T-helper 2 cell treated with Interferon-gamma antibody and Interleukin-4, amounts not matched to agents 100 ng/mL and 5 ng/mL, for 36 hours (primary cell): Measurements from ENCODE around the gene LHFPL3. TPM values are rescaled to one million over a fixed set of nuclear protein-coding genes. Genes with fewer than 3 reads are reported as not detected.
"Not testable (repeated sequence)": the region's sequence is repeated elsewhere in the genome, so short reads cannot be mapped to it uniquely, and the experiment has no call there.

ENCODE experiments used
- intact Hi-C: fragments of 100-400 bp; cut with micrococcal nuclease; formaldehyde crosslinking; loops from one replicate; pipeline ENCODE4 v1.15.1; 2023
- total RNA-seq: library from RNA; stranded (reverse); gene quantifications from 2 replicates; pipeline ENCODE4 v1.2.3, GENCODE V29; 2022

Gene LHFPL3
- total RNA-seq, 1 donor from 2014 or later: not detected

GRCh38 chr7:104482362-104483037 lies 154.1 kb downstream of the LHFPL3 start:
- intact Hi-C loops: no loop called here

GRCh38 chr7:104486931-104487330 lies 158.5 kb downstream of the LHFPL3 start:
- intact Hi-C loops: no loop called here

DNA sequence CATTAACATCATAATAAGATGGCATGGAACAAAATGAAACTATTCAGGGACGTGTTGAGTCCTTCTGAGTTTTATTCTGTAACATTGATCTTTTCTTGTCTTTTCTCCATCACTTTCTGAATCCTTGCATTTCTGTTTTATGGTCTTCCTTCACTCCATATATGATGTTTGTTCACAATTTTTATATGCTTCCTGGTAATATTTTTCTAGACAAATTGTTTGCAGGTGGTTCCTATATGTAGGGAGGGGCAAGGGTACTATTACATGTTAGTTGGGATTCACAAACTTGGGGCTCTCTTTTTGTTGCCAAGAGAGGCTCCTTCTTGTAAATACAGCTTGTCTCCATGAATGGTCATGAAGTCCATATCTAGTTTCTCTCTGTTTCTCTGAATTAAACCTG lies 159.2 kb downstream of the LHFPL3 start:
- intact Hi-C loops: no loop called here

GRCh38 chr7:104497379-104497967 lies 169.1 kb downstream of the LHFPL3 start:
- intact Hi-C loops: no loop called here

GRCh38 chr7:104499975-104500374 lies 171.6 kb downstream of the LHFPL3 start:
- intact Hi-C loops: no loop called here

- intact Hi-C loops: no loop called here
Observed at GRCh38 chr7:104509874-104510273, 181.5 kb downstream of the LHFPL3 start.

DNA sequence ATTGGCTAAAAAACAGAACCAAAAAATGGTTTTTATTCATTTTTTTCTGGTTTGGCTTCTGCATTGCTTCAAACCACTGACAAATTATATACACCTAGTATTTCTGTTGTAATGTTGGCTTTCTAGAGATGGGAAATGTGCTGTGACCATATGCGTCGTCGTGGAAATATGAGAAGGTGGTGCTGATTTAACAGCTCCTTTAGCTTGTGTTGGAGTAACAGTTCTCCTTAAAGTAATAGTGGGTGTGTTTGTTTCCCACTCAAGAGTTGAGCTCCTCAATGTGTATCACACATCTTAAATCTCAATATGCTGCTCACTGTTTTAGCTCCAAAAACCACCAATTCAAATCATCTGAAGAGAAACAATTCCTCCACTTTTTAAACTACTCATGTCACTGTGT lies 196.4 kb downstream of the LHFPL3 start:
- intact Hi-C loops: no loop called here

DNA sequence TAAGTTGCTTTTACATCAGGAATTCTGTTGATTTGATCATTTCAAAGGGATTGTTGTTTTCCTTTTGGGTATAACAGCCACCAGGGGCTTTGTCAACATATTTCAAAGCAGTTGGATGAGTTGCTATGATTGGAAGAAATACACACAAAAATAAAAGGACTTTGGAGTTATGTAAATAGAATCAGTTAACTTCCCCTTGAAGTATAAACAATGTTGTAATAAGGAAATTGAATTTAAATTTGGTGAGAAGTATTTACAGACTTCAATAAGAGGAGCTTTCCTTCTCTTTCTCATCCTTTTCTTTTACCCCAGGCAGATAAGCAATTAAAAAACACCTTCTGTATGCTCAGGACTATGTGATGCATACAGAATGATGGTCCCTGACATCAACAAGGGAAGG lies 199.7 kb downstream of the LHFPL3 start:
- intact Hi-C loops: no loop called here

GRCh38 chr7:104529567-104529966 lies 201.2 kb downstream of the LHFPL3 start:
- intact Hi-C loops: no loop called here

DNA sequence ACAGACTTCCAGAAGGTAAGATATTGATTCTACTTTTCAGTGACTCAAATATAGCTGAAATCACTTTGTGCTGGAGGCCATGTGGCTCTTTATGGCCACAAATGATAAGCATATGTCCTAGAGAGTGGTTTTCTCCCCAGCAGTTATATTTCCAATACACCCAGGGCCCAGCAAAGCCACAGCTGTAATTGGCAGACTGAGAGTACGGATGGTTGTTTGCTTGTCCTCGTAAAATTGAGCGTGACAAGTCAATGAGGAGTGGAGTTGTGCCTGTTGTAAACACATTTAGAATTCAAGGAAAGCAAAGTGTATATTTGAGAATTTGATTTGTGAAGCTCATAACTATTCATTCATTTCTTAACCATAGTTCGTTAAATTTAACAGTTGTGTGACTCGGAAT lies 201.8 kb downstream of the LHFPL3 start:
- intact Hi-C loops: no loop called here

- intact Hi-C loops: no loop called here
Observed at GRCh38 chr7:104534149-104534548, 205.7 kb downstream of the LHFPL3 start.

DNA sequence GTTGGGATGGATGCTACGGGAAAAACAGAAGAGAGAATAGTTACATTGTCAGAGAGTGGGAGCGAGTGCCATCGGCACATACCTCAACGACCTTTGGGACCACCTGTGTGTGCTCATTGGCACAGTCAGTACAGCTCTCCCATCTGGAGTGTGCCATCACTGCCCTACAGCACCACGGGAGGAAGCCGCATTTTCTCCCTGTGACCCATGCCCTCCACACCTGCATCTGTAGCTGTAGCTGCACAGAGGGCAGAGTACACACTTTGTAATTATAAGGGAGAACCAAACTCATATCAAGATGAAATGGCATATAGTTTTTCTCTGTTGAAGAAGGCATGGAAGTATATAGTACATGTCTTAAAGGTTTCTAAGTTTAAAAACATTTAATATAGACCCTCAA lies 207.4 kb downstream of the LHFPL3 start:
- intact Hi-C loops: no loop called here

DNA sequence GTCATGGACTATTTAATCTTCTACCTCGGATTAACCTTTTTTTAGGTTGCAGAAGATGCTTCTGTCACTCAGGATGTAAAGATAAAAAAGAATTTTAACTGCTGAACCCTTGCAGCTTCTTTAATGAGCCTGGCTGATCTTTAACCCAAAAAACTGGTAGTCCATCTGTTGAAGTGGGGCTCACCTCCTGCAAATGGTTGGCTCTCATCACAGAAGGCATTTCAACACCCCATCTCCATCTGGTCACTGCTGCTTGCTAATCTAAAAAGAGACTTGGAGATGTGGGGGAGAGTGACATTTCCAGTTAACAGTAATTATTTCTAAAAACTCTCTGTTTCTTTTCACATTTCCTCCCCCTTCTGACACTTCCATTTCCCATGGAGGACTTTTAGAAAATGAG lies 208.6 kb downstream of the LHFPL3 start:
- intact Hi-C loops: no loop called here

GRCh38 chr7:104538152-104538551 lies 209.7 kb downstream of the LHFPL3 start:
- intact Hi-C loops: no loop called here

DNA sequence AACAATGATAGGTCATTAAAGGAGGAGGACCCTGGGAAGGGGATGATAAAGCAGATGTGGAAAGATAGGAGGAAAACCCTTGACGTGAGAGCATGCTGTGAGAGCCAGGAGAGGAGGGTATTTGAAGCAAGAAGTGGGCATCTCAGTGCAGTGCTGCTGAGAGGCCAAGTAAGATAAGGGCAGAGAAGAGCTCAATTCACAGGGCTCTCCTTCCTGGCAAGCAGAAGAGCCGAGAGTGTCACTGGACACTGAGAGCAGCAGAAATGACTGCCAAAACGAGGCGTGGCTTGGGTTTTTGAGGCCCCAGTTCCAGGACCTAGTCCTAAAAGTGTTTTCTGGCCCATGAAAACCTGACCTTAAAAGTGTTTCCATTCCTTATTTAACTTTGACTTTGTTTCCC lies 213.5 kb downstream of the LHFPL3 start:
- intact Hi-C loops: no loop called here

DNA sequence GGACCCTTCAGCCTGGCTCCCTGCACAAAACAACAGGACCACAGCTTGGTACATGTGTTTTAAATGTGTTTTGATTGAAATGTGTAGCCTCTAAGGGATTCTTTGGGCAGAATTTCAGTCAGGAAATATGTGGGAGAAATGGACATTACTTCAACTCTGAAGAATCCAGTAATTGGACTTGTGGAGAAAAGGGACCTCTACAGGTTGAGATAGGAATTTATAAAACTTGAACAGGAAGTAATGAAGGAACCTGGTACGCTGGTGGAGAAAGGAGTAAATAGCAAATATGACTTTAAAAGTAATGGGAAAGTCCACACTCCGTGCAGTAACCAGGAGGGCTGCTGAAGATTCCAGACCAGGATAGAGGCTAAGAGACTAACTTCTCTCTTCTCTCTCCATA lies 220.5 kb downstream of the LHFPL3 start:
- intact Hi-C loops: no loop called here

- intact Hi-C loops: no loop called here
Observed at GRCh38 chr7:104550362-104550761, 222.0 kb downstream of the LHFPL3 start.

DNA sequence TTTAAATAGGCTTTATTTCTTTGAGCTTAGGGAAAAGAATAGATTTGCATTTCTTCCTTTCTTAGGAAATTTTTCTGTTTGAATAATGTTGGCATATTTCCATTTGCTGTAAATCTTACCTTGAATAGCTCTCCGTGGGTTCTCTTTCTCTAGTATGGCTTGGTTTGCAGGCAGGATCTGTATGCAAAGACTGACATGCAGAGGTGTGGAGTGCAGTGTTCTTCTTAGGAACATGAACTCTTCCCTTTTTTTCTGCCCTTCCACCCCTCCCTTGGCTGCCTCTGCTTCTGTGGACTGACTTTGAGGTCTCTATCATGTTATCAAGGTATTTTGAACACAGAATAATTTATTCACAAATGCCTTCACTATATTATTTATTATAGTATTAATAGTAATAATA lies 222.8 kb downstream of the LHFPL3 start:
- intact Hi-C loops: no loop called here

DNA sequence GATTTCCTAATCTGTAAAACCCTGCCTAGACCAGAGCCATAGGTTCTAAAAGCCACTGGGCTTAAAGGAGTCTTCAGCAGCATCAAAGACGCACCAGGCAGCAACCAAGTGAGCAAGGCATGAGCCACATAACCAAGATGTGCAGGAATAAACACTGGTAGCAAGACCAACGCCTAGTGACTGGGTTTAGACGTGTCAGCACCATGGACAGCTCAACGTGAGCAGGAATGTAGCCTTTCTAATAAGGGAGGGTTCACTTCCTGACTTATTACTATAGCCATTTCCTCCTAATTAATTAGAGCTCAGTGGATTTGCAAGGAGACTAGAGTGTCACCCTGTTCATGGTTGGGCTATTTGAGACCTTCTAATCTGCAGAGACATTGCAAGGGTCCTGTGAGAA lies 223.7 kb downstream of the LHFPL3 start:
- intact Hi-C loops: no loop called here

GRCh38 chr7:104553074-104553473 lies 224.7 kb downstream of the LHFPL3 start:
- intact Hi-C loops: no loop called here

DNA sequence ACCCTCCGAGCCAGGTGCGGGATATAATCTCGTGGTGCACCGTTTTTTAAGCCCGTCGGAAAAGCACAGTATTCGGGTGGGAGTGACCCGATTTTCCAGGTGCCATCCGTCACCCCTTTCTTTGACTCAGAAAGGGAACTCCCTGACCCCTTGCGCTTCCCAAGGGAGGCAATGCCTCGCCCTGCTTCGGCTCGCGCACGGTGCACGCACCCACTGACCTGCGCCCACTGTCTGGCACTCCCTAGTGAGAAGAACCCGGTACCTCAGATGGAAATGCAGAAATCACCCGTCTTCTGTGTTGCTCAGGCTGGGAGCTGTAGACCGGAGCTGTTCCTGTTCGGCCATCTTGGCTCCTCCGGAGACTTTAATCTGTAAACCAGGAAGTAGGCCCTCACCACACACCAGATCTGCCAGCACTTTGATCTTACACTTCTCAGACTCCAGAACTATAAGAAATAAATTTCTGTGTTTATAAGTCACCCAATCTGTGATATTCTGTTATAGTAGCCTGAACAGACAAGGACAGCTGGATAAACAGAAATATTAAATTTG lies 235.0 kb downstream of the LHFPL3 start:
- intact Hi-C loops: not testable (repeated sequence)

DNA sequence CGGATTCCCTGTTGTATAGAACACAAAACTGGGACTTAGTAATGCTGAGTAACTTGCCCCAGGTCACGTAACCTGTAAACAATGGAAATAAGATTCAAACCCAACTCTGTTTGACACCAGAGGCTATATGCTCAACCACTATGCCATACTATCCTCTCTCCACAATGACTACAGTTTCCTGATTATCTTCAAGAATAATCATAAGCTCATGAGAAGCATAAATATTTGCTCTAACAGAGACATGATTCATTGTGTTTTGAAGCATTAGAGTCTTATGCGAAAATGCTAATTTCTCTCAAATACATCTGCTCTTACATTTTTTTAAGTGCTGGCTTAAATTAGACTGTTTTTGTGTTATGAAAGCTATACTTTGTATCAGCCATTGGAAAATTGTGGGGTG lies 241.3 kb downstream of the LHFPL3 start:
- intact Hi-C loops: no loop called here

- intact Hi-C loops: no loop called here
Observed at GRCh38 chr7:104572554-104572953, 244.2 kb downstream of the LHFPL3 start.
